GM12891 (cell line): ENCODE measurements around the gene AKAP8.

Experiments
- POLR2A ChIP-seq: IDR thresholded peaks from 2 replicates; pipeline ENCODE4 v1.6.1; 2011; ENCODE audit warnings: low read depth, low read length, control low read depth
- POLR2AphosphoS5 ChIP-seq: IDR thresholded peaks from 2 replicates; pipeline ENCODE4 v1.6.1; 2011; ENCODE audit warnings: low read depth, low read length, control low read depth
- SPI1 ChIP-seq: IDR thresholded peaks from 2 replicates; pipeline ENCODE4 v1.6.1; 2011; ENCODE audit warnings: low read depth, low read length, control low read depth

DNA sequence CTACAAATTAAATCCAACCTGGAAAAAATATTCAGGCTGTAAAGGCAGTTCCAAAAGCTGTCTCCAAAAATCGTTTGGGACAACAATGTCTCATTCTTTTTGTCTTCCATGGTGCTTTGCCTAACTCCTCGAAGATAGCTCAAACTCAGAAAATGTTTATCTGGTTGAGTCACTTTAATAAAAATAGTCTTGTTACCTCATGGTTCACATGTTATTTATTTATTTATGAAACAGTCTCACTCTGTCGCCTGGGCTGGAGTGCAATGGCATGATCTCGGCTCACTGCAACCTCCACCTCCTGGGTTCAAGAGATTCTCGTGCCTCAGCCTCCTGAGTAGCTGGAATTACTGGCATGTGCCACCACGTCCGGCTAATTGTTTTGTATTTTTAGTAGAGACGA is 42.4 kb downstream of the AKAP8 start:
- TF ChIP-seq POLR2AphosphoS5 (no peak), POLR2A (no peak), SPI1 (no peak)
